ENCODE results near the gene NIF3L1.
A peak's percentile ranks its signal among the peaks of the same experiment; 100 is the strongest.
"Not testable (repeated sequence)": the region's sequence is repeated elsewhere in the genome, so short reads cannot be mapped to it uniquely, and the experiment has no call there.

NIF3L1 gene

DNA sequence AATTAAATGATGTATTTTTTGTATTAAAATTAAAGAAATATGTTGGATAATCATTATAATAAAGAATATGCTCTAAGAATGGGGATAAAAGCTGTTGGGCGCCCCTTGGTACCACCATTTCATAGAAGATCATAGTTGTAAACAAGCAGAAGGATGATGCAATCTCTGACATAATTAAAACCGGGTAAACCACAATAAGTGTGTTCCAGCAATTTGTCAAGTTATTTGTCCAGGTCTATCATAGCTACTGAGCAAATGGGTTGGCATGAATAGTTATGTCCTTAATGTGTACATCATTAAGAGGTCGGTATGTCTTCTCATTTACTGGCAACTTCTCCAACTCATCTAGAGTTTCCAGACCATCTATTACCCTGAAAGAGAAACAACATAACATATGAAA lies 18.0 kb upstream of the NIF3L1 start:
- no peak for DNase-seq

- DNase-seq: no peak
Observed at GRCh38 chr2:200873560-200873959, 15.6 kb upstream of the NIF3L1 start.

GRCh38 chr2:200877443-200877842 lies 11.7 kb upstream of the NIF3L1 start:
- DNase-seq: no peak

- DNase-seq: no peak
Observed at GRCh38 chr2:200878289-200878880, 10.8 kb upstream of the NIF3L1 start.

- not testable (repeated sequence) for DNase-seq
Observed at GRCh38 chr2:200881715-200882249, 7.4 kb upstream of the NIF3L1 start.

GRCh38 chr2:200899482-200899881 lies 10.3 kb downstream of the NIF3L1 start:
- no peak for DNase-seq

- DNase-seq: peak in 27 of 51 donors; percentile 2 to 52 (median 11)
Observed at GRCh38 chr2:200901459-200902072, 12.4 kb downstream of the NIF3L1 start.

- DNase-seq: peak in 45 of 51 donors; percentile 2 to 77 (median 41)
Observed at GRCh38 chr2:200905618-200906296, 16.6 kb downstream of the NIF3L1 start.

DNA sequence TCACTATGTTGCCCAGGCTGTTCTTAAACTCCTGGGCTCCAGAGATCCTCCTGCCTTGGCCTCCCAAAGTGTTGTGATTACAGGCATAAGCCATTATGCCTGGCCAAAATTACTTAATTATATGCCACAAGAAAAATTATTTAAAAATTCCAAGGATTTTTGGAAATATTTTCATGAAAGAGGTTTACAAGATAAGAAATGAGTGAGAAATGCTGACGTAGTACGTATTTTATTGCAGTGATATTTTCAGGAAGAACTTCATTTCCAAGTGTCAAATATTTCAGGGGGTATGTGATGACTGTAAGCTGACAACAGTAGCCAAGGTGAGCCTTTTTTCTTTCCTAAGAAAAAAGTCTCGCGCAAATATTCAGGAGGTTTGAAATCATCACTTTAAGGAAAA lies 20.8 kb downstream of the NIF3L1 start:
- no peak for DNase-seq

- no peak for DNase-seq
Observed at GRCh38 chr2:200913654-200914053, 24.5 kb downstream of the NIF3L1 start.

- DNase-seq: no peak
Observed at GRCh38 chr2:200922439-200922838, 33.3 kb downstream of the NIF3L1 start.

DNA sequence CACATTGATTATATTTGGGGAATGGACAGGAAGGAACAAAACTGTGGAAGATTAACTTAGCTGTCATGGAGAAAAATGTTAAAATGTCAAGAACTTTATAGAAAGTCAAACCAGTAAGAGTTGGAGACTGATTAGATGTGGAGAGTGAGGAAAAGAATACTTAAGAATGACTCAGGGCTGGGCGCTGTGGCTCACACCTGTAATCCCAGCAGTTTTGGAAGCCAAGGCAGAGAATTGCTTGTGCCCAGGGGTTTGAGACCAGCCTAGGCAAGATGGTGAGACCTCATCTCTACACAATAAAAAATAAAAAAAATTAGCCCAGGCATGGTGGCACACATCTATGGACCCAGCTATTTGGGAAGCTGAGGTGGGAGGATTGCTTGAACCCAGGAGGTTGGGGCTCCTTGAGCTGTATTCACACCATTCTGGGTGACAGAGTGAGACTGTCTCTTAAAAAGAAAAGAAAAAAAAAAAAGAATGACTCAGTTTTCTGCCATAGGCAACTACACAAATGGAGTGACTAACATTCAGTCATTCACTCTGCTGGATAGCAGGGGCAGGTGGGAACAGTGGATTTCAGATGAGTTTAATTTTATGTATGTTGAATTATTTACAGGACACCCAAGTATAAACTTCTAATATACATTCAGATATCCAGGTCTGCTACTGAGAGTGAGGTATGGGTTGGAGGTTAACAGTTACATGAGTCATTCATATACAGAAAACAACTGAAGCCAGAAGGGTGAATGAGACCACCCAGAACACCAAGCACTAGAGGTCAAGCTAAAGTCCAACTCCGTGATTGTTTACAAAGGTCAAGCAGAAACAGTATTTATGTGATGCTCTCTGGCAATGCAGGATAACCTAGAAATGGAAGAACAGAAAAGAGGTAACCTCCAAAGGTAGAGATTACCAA lies 40.4 kb downstream of the NIF3L1 start:
- DNase-seq: peak in 1 of 51 donors; percentile 0

GRCh38 chr2:200930947-200931626 lies 41.9 kb downstream of the NIF3L1 start:
- DNase-seq: no peak

DNA sequence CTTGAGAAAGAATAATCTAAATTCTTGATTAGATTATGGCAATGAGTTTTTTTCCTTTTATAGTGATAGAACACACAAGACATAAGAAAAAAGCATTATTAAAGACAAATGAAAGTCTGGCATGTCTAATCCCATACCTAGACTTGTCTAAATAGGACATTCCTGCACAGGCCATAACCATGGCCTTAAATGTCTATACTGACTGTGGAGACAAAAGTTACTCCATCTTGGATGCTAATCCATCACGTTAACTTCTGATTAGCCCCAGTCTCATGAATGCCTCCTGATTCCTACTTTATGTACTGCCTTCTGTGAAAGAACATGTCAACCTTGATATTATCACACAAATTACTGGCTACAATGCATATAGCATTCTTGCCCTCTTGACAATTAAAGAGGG lies 50.7 kb downstream of the NIF3L1 start:
- DNase-seq: no peak

DNA sequence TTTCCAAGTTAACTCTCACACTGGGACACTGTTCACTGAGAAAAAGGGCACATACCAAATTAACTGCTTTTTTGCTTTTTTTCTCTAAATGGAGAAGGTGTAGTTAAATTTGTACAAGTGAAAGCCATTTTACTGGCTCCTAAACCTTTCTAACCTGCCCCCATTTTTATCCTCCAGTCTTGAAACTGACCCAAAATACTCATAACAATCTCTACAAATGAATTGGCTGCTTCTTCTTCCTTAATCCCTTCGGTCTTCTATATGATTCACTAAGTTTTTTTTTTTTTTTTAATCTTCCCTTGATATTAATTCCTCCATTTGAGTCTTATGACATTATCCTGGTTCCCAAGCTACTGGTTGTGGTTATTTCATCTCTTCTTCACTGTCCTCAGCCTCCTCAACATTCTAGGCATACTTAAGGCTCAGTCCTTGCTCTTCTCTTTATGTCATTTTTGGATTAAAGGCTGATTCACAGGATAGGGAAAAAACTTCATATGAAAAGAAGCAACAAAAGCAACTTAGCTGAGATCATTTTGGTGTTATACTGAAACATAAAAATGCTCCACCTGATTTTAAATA lies 54.4 kb downstream of the NIF3L1 start:
- DNase-seq: no peak

DNA sequence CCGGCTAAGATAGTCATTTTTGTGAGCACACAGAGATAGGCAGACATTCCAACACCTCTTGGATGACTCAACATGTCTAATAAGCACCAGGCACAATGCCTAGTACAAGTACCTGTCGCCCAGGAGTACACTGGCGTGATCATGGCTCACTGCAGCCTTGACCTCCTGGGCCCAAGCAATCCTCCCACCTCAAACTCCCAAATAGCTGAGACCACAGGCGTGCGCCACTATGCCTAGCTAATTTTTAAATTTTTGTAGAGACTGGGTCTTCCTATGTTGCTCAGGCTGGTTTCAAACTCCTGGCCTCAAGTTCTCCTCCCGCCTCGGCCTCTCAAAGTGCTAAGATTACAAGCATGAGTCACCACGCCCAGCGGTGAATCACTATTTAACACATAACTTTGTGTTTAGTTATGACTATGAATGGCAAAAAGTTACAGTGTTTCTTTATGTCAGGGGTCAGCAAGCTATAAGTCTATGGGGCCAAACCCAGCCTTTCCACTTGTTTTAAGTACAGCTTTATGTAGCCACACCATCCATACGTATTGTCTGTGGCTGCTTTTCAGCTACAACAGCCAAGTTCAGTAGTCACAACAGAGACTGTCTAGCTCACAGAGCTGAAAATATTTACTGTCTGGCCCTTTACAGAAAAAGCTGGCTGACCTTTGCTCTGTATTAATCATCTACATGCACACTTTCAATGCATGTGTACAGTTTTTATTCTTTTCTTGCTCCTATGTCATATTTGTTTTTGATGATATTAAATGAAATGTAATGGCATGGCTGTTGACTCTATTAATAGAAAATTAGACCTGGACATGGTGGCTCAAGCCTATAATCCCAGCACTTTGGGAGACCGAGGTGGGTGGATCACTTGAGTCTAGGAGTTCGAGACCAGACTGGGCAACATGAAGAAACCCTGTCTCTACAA lies 55.6 kb downstream of the NIF3L1 start:
- DNase-seq: no peak

GRCh38 chr2:200945395-200945729 lies 56.2 kb downstream of the NIF3L1 start:
- no peak for DNase-seq

GRCh38 chr2:200950378-200950777 lies 61.2 kb downstream of the NIF3L1 start:
- no peak for DNase-seq
